HCT116 (cell line): ENCODE results near the gene CCDC24. TPM values are rescaled to one million over a fixed set of nuclear protein-coding genes. Genes with fewer than 3 reads are reported as not detected.

Experiments used
- ATAC-seq: fragments of 200-7000 bp; cut with Tn5 transposase; 2 replicates; pipeline ENCODE4 v1.9.1; 2020; ENCODE audit warnings: mild to moderate bottlenecking, moderate library complexity
- BruUV-seq: library from RNA; stranded (reverse); fragments of 400-500 nt; replicated peaks from 2 replicates; lab custom pipeline; 2021; lab: Mats Ljungman, UMichigan
- CTCF ChIA-PET: fragments of 300-600 bp; sonication (Branson Sonifier 250); formaldehyde crosslinking; loops from one replicate; lab custom pipeline; 2021; ENCODE audit warnings: antibody characterized with exemption; lab: Charles Lee
- POLR2A ChIA-PET: fragments of 300-600, 350-600 bp; sonication (Branson Sonifier 250); formaldehyde crosslinking; loops from one replicate; lab custom pipeline; 2021; ENCODE audit warnings: antibody characterized with exemption; lab: Charles Lee
- RAD21 ChIA-PET, 2 experiments: fragments of 300-600 bp; sonication (Branson Sonifier 250); formaldehyde crosslinking; loops; one replicate each; lab custom pipeline; 2023; ENCODE audit warnings: low total read pairs in 2 of 2; ENCODE audit not compliant: uncharacterized antibody in 2 of 2, unreplicated experiment in 2 of 2, low non-redundant PET in 1 of 2; lab: Charles Lee
- DNase-seq: peaks from one replicate; pipeline ENCODE4 v3.0.0-alpha.2; 2010; ENCODE audit warnings: low read depth, low spot score
- H2AFZ ChIP-seq: fragments of 200-600 bp; shearing (Covaris generic), sonication (generic); 2 replicates; pipeline ENCODE4 v1.6.1; 2017; ENCODE audit warnings: low read depth, mixed run types, mixed read lengths, antibody characterized with exemption, low read length; ENCODE audit not compliant: poor library complexity, severe bottlenecking
- H3K27ac ChIP-seq: 2 replicates; pipeline ENCODE4 v1.5.1; 2012; ENCODE audit warnings: low read depth, low read length
- H3K27me3 ChIP-seq: fragments of 200-600 bp; sonication (generic); 2 replicates; pipeline ENCODE4 v1.6.1; 2016; ENCODE audit warnings: mixed run types, low read length, mixed read lengths; ENCODE audit not compliant: insufficient read depth
- H3K36me3 ChIP-seq, 2 experiments: fragments of 200-500 bp in 1 of 2; fragments of 200-600 bp in 1 of 2; sonication (Bioruptor generic) in 1 of 2; sonication (generic) in 1 of 2; 2 replicates each; pipeline versions ENCODE4 v1.5.1 to v1.6.1; 2014 to 2016; ENCODE audit warnings: low read length in 2 of 2, inconsistent platforms in 1 of 2, mixed read lengths in 1 of 2, mixed run types in 1 of 2; ENCODE audit not compliant: insufficient read depth in 2 of 2, control insufficient read depth in 1 of 2
- H3K4me1 ChIP-seq, 2 experiments: fragments of 200-600 bp in 1 of 2; sonication (generic) in 1 of 2; 2 replicates each; pipeline versions ENCODE4 v1.5.1 to v1.6.1; 2012 to 2017; ENCODE audit warnings: low read length in 2 of 2, inconsistent platforms in 1 of 2, mild to moderate bottlenecking in 1 of 2, mixed read lengths in 1 of 2, mixed run types in 1 of 2, moderate library complexity in 1 of 2; ENCODE audit not compliant: insufficient read depth in 2 of 2, control insufficient read depth in 1 of 2
- H3K4me2 ChIP-seq: fragments of 200-600 bp; sonication (generic); 2 replicates; pipeline ENCODE4 v1.6.1; 2017; ENCODE audit warnings: mixed run types, low read length, mixed read lengths
- H3K4me3 ChIP-seq, 2 experiments: fragments of 200-600 bp in 1 of 2; sonication (generic) in 1 of 2; replicated peaks in 1 of 2; 2 replicates each; pipeline ENCODE4 v1.5.1; 2011 to 2016; ENCODE audit warnings: low read length in 2 of 2, control low read depth in 1 of 2, low read depth in 1 of 2, mild to moderate bottlenecking in 1 of 2, mixed read lengths in 1 of 2, mixed run types in 1 of 2
- H3K79me2 ChIP-seq: fragments of 200-600 bp; sonication (generic); 2 replicates; pipeline ENCODE4 v1.6.1; 2017; ENCODE audit warnings: mild to moderate bottlenecking, mixed run types, low read length, moderate library complexity, mixed read lengths; ENCODE audit not compliant: insufficient read depth
- H3K9ac ChIP-seq: fragments of 200-600 bp; sonication (generic); 2 replicates; pipeline ENCODE4 v1.6.1; 2016; ENCODE audit warnings: low read length, mixed read lengths
- H3K9me2 ChIP-seq: fragments of 200-600 bp; sonication (generic), shearing (Covaris generic); 2 replicates; pipeline ENCODE4 v1.6.1; 2017; ENCODE audit warnings: mixed run types, mild to moderate bottlenecking, moderate library complexity; ENCODE audit not compliant: insufficient read depth
- H3K9me3 ChIP-seq, 2 experiments: fragments of 200-500 bp in 1 of 2; fragments of 200-600 bp in 1 of 2; sonication (Bioruptor generic) in 1 of 2; sonication (generic) in 1 of 2; 2 replicates each; pipeline ENCODE4 v1.6.1; 2014 to 2017; ENCODE audit warnings: low read length in 2 of 2, mixed read lengths in 2 of 2, inconsistent platforms in 1 of 2, low read depth in 1 of 2, mild to moderate bottlenecking in 1 of 2, mixed run types in 1 of 2, moderate library complexity in 1 of 2; ENCODE audit not compliant: control insufficient read depth in 1 of 2, insufficient read depth in 1 of 2
- H4K20me1 ChIP-seq: fragments of 200-600 bp; sonication (generic), shearing (Covaris generic); 2 replicates; pipeline ENCODE4 v1.6.1; 2017; ENCODE audit warnings: mixed run types, mild to moderate bottlenecking, moderate library complexity; ENCODE audit not compliant: insufficient read depth
- CBX3 ChIP-seq: IDR thresholded peaks from 2 replicates; pipeline ENCODE4 v1.6.1; 2012; ENCODE audit warnings: low read depth
- CEBPB ChIP-seq: IDR thresholded peaks from 2 replicates; pipeline ENCODE4 v1.6.1; 2012; ENCODE audit warnings: low read depth
- EGR1 ChIP-seq: IDR thresholded peaks from 2 replicates; pipeline ENCODE4 v1.6.1; 2012; ENCODE audit warnings: low read depth
- ELF1 ChIP-seq: IDR thresholded peaks from 2 replicates; pipeline ENCODE4 v1.6.1; 2012; ENCODE audit warnings: low read depth, borderline replicate concordance
- EZH2 ChIP-seq: fragments of 200-600 bp; sonication (generic); IDR thresholded peaks from 2 replicates; pipeline ENCODE4 v1.6.1; 2017; ENCODE audit warnings: antibody characterized with exemption, mixed run types
- FOSL1 ChIP-seq: IDR thresholded peaks from 2 replicates; pipeline ENCODE4 v1.6.1; 2012; ENCODE audit warnings: low read depth
- POLR2A ChIP-seq: IDR thresholded peaks from 2 replicates; pipeline ENCODE4 v1.7.0; 2011; ENCODE audit warnings: borderline replicate concordance; ENCODE audit not compliant: insufficient read depth, insufficient read length; ENCODE audit errors: extremely low read depth
- POLR2AphosphoS5 ChIP-seq: IDR thresholded peaks from 2 replicates; pipeline ENCODE4 v1.6.1; 2011; ENCODE audit warnings: mild to moderate bottlenecking, low read depth, low read length, moderate library complexity
- RAD21 ChIP-seq: IDR thresholded peaks from 2 replicates; pipeline ENCODE4 v1.6.1; 2012; ENCODE audit warnings: low read depth, mild to moderate bottlenecking
- SIN3A ChIP-seq: IDR thresholded peaks from 2 replicates; pipeline ENCODE4 v1.6.1; 2012; ENCODE audit warnings: low read depth
- ZFX ChIP-seq: fragments of 450-650 bp; IDR thresholded peaks from 2 replicates; pipeline ENCODE4 v1.6.1; 2017
- intact Hi-C: fragments of 100-400 bp; cut with micrococcal nuclease; formaldehyde crosslinking; loops from 2 replicates; pipeline ENCODE4 v1.10.0; 2022
- total RNA-seq: library from RNA; stranded (reverse); gene quantifications from one replicate; pipeline ENCODE4 v1.2.1, GENCODE V29; 2021; ENCODE audit not compliant: unreplicated experiment
- TF ChIP-seq, protein P1 (sequence below), 3 experiments: fragments of 200-600 bp in 1 of 3; sonication (generic) in 1 of 3; IDR thresholded peaks in 2 of 3; conservative IDR thresholded peaks in 1 of 3; 2 replicates each; pipeline ENCODE4 v1.5.1; 2012 to 2017; ENCODE audit warnings: low read depth in 2 of 3, low read length in 2 of 3, antibody characterized with exemption in 1 of 3, borderline replicate concordance in 1 of 3, control low read depth in 1 of 3, mild to moderate bottlenecking in 1 of 3, mixed read lengths in 1 of 3, mixed run types in 1 of 3, moderate library complexity in 1 of 3; ENCODE audit not compliant: insufficient read depth in 1 of 3
- TF ChIP-seq, protein P2 (sequence below): IDR thresholded peaks from 2 replicates; pipeline ENCODE4 v1.6.1; 2012
- TF ChIP-seq, protein P3 (sequence below): IDR thresholded peaks from 2 replicates; pipeline ENCODE4 v1.6.1; 2012; ENCODE audit warnings: low read depth

The CCDC24 gene
- total RNA-seq, 1 experiment from 2014 or later, result 23.3 TPM

DNA sequence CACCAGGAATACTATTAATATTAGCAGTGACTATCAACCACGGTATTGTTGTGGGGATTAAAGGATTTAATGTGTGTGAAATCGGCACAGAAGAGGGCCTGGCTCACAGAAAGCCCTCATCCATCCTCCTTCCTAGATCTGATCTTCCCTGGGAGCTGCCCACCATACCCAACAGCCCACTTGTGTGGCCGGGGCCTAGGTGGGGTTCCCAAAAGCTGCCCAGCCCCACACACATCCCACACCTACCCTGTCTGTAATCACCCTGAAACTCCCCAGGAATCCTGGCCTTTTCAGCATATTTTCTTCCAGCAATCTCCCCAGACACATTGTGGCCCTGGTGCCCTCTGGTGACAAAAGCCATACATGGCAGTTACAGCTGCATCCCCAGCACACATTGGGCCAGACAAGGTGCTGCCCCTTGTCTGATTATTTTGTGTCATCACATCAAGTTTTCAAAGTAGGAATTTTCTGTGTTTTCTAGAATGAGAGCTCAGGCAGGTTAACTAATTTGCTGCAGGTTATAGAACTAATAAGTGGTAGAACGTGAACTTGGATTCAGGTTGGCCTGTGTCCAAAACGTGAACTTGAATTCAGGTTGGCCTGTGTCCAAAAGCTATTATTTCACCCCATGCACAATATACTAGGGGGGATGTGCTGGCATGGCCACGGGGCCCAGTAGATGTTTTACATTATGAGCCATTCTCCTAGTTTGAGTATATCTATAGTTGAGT, 45.2 kb downstream of the CCDC24 start:
- Histone ChIP-seq H3K27ac (no peak overlapping the region; the same call in 1 of the 2 replicates), H3K4me3 (no peak overlapping the region), H3K4me2 (no peak overlapping the region), H4K20me1 (no peaks in the 10 kb centered on the region), H3K9ac (no peak overlapping the region), H3K27me3 (no peaks in the 10 kb centered on the region), H3K9me3 (no peaks in the 10 kb centered on the region), H2AFZ (no peak overlapping the region), H3K9me2 (no peaks in the 10 kb centered on the region), H3K79me2 (no peaks in the 10 kb centered on the region), H3K4me1 (peaks cover 16 to 17% of the 10 kb centered on the region in 2 experiments), H3K36me3 (no peaks in the 10 kb centered on the region)
- DNase-seq (peak; percentile 64), ATAC-seq (peak; percentile 91)
- no TSS peak for BruUV-seq
- intact Hi-C loops, result loop anchor here (1.0 to 10.0 kb wide), 4 partner anchors 31 to 812 kb away; no protein-coding TSS in a partner anchor
- CTCF ChIA-PET, result interaction anchor here (0.8 to 3.2 kb wide), 9 partner anchors 8 to 273 kb away, joined by 3 to 46 read pairs (median 6); partner anchors contain the start of genes ARTN and CCDC24
- RAD21 ChIA-PET, result interaction anchor here (0.6 to 1.8 kb wide), 4 partner anchors 30 to 482 kb away, joined by 3 to 10 read pairs (median 4); no protein-coding TSS in a partner anchor
- TF ChIP-seq, protein P1, sequence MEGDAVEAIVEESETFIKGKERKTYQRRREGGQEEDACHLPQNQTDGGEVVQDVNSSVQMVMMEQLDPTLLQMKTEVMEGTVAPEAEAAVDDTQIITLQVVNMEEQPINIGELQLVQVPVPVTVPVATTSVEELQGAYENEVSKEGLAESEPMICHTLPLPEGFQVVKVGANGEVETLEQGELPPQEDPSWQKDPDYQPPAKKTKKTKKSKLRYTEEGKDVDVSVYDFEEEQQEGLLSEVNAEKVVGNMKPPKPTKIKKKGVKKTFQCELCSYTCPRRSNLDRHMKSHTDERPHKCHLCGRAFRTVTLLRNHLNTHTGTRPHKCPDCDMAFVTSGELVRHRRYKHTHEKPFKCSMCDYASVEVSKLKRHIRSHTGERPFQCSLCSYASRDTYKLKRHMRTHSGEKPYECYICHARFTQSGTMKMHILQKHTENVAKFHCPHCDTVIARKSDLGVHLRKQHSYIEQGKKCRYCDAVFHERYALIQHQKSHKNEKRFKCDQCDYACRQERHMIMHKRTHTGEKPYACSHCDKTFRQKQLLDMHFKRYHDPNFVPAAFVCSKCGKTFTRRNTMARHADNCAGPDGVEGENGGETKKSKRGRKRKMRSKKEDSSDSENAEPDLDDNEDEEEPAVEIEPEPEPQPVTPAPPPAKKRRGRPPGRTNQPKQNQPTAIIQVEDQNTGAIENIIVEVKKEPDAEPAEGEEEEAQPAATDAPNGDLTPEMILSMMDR (IDR thresholded peaks at IDR 0.05 in 2 of 3, conservative IDR thresholded peaks at IDR 0.05 in 1 of 3; ENCODE audit: borderline replicate concordance in 1 of 3, insufficient read depth in 1 of 3, low read depth in 2 of 3, low read length in 2 of 3), result peak in 2 of 3 experiments; percentile 91 to 95; a peak in 4 of 6 replicates
- TF ChIP-seq SIN3A, result no peak
- TF ChIP-seq CEBPB, result no peak
- TF ChIP-seq, all 23 proteins: peak for 1
- POLR2A ChIA-PET, result no interaction called here

DNA sequence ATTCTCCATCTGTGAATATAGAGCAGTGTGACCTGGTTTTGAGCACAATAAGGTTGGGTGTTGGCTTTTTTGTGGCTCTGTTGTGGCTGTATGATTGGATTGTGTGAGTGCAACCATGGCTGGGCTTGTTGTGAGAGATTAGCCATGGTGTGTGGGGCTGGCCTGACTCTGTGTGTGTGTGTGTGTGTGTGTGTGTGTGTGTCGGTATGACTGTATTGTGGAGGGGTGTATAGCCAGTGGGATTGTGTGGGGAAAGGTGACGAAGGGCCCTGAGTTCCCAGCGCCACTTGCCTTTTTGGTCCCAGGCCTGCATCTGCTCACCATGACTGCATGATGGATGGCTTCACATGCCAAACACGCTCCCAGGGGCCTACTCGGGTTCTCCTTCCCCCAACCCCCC, 45.8 kb downstream of the CCDC24 start:
- ChIA-PET CTCF (interaction anchor here (0.8 to 3.2 kb wide), 9 partner anchors 9 to 273 kb away, joined by 3 to 46 read pairs (median 6); partner anchors contain the start of genes ARTN and CCDC24), POLR2A (no interaction called here), RAD21 (interaction anchor here (1.0 to 1.8 kb wide), 2 partner anchors 32 to 103 kb away, joined by 3 to 10 read pairs; no protein-coding TSS in a partner anchor)
- Histone ChIP-seq H3K27ac (no peak overlapping the region), H3K9me2 (no peaks in the 10 kb centered on the region), H3K27me3 (no peaks in the 10 kb centered on the region), H4K20me1 (no peaks in the 10 kb centered on the region), H3K4me3 (no peak overlapping the region), H3K4me2 (no peak overlapping the region), H3K9me3 (no peaks in the 10 kb centered on the region), H3K79me2 (no peaks in the 10 kb centered on the region), H2AFZ (no peak overlapping the region), H3K4me1 (peaks cover 10 to 11% of the 10 kb centered on the region in 2 experiments), H3K36me3 (no peaks in the 10 kb centered on the region), H3K9ac (no peak overlapping the region)
- intact Hi-C loops, result loop anchor here (10.0 kb wide), 1 partner anchor 812 kb away; no protein-coding TSS in a partner anchor
- 0 out of 2 replicates have a peak, but pooled peaks have one; percentile 1 for ATAC-seq
- no TSS peak for BruUV-seq
- DNase-seq, result no peak
- TF ChIP-seq ELF1 (no peak), CBX3 (no peak), POLR2AphosphoS5 (no peak), EGR1 (no peak), RAD21 (no peak), FOSL1 (no peak), POLR2A (no peak), ZFX (no peak), EZH2 (no peak)
- TF ChIP-seq, protein P2, sequence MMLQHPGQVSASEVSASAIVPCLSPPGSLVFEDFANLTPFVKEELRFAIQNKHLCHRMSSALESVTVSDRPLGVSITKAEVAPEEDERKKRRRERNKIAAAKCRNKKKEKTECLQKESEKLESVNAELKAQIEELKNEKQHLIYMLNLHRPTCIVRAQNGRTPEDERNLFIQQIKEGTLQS, result no peak
- TF ChIP-seq, protein P3, sequence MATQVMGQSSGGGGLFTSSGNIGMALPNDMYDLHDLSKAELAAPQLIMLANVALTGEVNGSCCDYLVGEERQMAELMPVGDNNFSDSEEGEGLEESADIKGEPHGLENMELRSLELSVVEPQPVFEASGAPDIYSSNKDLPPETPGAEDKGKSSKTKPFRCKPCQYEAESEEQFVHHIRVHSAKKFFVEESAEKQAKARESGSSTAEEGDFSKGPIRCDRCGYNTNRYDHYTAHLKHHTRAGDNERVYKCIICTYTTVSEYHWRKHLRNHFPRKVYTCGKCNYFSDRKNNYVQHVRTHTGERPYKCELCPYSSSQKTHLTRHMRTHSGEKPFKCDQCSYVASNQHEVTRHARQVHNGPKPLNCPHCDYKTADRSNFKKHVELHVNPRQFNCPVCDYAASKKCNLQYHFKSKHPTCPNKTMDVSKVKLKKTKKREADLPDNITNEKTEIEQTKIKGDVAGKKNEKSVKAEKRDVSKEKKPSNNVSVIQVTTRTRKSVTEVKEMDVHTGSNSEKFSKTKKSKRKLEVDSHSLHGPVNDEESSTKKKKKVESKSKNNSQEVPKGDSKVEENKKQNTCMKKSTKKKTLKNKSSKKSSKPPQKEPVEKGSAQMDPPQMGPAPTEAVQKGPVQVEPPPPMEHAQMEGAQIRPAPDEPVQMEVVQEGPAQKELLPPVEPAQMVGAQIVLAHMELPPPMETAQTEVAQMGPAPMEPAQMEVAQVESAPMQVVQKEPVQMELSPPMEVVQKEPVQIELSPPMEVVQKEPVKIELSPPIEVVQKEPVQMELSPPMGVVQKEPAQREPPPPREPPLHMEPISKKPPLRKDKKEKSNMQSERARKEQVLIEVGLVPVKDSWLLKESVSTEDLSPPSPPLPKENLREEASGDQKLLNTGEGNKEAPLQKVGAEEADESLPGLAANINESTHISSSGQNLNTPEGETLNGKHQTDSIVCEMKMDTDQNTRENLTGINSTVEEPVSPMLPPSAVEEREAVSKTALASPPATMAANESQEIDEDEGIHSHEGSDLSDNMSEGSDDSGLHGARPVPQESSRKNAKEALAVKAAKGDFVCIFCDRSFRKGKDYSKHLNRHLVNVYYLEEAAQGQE, result no peak
